ENCODE results near the gene CSAD. TPM values are rescaled to one million over a fixed set of nuclear protein-coding genes. Genes with fewer than 3 reads are reported as not detected.

CSAD gene
- total RNA-seq, 1 experiment from 2014 or later: 15.4 TPM

- H3K27ac ChIP-seq (ENCODE audit: low read length): peak overlapping the region; percentile 82
- in situ Hi-C loops (cut with HindIII; ENCODE audit: low pct_unique_long_range_greater_than_20kb, low sequenced_read_pairs): no loop called here
- DNase-seq (ENCODE audit: low read depth, low spot score) (no peak), ATAC-seq (no peak)
- H3K27me3 ChIP-seq (ENCODE audit: control insufficient read depth, insufficient read depth, low read length): no peaks in the 10 kb centered on the region
- no peaks in the 10 kb centered on the region for H3K36me3 ChIP-seq (ENCODE audit: control insufficient read depth, insufficient read depth, low read length)
- BruUV-seq (replicated peaks): no TSS peak
- ChIA-PET POLR2A (interaction anchor here (0.6 kb wide), 1 partner anchor 25 kb away, joined by 10 read pairs; no protein-coding TSS in a partner anchor), CTCF (interaction anchor here (0.6 kb wide), 2 partner anchors 54 to 94 kb away, joined by 4 to 9 read pairs; no protein-coding TSS in a partner anchor)
- TF ChIP-seq CTCF (IDR thresholded peaks at IDR 0.05): no peak; the same call in 1 of the 2 replicates
- no peak for TF ChIP-seq SIN3A (IDR thresholded peaks at IDR 0.05; ENCODE audit: borderline replicate concordance, insufficient read depth, low read depth, low read length)
- TF ChIP-seq, protein P1, sequence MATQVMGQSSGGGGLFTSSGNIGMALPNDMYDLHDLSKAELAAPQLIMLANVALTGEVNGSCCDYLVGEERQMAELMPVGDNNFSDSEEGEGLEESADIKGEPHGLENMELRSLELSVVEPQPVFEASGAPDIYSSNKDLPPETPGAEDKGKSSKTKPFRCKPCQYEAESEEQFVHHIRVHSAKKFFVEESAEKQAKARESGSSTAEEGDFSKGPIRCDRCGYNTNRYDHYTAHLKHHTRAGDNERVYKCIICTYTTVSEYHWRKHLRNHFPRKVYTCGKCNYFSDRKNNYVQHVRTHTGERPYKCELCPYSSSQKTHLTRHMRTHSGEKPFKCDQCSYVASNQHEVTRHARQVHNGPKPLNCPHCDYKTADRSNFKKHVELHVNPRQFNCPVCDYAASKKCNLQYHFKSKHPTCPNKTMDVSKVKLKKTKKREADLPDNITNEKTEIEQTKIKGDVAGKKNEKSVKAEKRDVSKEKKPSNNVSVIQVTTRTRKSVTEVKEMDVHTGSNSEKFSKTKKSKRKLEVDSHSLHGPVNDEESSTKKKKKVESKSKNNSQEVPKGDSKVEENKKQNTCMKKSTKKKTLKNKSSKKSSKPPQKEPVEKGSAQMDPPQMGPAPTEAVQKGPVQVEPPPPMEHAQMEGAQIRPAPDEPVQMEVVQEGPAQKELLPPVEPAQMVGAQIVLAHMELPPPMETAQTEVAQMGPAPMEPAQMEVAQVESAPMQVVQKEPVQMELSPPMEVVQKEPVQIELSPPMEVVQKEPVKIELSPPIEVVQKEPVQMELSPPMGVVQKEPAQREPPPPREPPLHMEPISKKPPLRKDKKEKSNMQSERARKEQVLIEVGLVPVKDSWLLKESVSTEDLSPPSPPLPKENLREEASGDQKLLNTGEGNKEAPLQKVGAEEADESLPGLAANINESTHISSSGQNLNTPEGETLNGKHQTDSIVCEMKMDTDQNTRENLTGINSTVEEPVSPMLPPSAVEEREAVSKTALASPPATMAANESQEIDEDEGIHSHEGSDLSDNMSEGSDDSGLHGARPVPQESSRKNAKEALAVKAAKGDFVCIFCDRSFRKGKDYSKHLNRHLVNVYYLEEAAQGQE (IDR thresholded peaks at IDR 0.05; ENCODE audit: insufficient read depth in 1 of 2, low read depth in 2 of 2, low read length in 1 of 2): no peak
- TF ChIP-seq POLR2AphosphoS5 (IDR thresholded peaks at IDR 0.05; ENCODE audit: low read depth, low read length): no peak
- no peak for TF ChIP-seq TCF7L2 (IDR thresholded peaks at IDR 0.05; ENCODE audit: low read depth, low read length)
- H3K9me3 ChIP-seq (ENCODE audit: control insufficient read depth, insufficient read depth, low read depth, low read length): no peaks in the 10 kb centered on the region
- intact Hi-C loops (cut with micrococcal nuclease; ENCODE audit: unreplicated experiment): no loop called here
- H3K4me3 ChIP-seq (ENCODE audit: low read depth in 2 of 2, low read length in 2 of 2): no peak overlapping the region
- peaks cover 34% of the 10 kb centered on the region for H3K4me1 ChIP-seq (ENCODE audit: control insufficient read depth, insufficient read depth, low read length)
Measured at GRCh38 chr12:53224061-53224896, 43.6 kb upstream of the CSAD start.

DNA sequence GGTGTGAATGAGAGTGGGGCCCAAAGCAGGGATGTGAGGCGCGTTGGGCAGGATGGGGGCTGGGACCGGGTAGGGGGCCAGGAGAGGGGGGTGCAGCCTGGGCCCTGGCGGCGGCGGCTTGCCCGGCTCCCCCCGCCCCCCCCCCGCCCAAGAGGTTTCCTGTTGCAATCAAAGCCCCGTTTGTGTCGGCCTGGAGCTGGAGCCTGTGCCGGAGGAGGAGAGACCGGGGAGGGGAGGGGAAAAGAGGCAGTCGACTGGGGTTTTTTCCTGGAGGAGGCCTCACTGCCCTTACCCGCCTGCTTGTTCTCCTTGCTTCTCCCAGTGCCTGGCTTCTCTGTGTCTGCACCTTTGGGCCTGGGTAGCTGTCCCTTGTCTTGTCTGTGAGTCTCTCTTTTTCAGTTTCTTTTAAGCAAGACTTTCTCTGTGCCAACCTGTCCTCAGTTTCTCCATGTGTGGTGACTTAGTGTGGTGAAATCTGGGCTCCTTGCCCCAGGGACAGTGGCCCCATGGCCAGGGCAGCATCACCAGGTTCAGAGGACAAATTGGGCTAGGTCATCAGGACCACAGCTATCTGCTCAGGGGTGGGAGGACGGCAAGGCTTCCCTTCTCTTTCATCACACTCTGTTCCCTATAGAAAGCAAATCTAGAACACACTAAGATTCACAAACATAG is 42.8 kb upstream of the CSAD start:
- Histone ChIP-seq H3K36me3 (ENCODE audit: control insufficient read depth, insufficient read depth, low read length) (no peaks in the 10 kb centered on the region), H3K27ac (ENCODE audit: low read length) (peak overlapping the region; percentile 88), H3K9me3 (ENCODE audit: control insufficient read depth, insufficient read depth, low read depth, low read length) (no peaks in the 10 kb centered on the region), H3K4me1 (ENCODE audit: control insufficient read depth, insufficient read depth, low read length) (peaks cover 34% of the 10 kb centered on the region), H3K27me3 (ENCODE audit: control insufficient read depth, insufficient read depth, low read length) (no peaks in the 10 kb centered on the region), H3K4me3 (ENCODE audit: low read depth in 2 of 2, low read length in 2 of 2) (no peak overlapping the region)
- TF ChIP-seq POLR2AphosphoS5 (IDR thresholded peaks at IDR 0.05; ENCODE audit: low read depth, low read length): no peak
- no peak for TF ChIP-seq CTCF (IDR thresholded peaks at IDR 0.05)
- TF ChIP-seq, protein P1 (IDR thresholded peaks at IDR 0.05; ENCODE audit: insufficient read depth in 1 of 2, low read depth in 2 of 2, low read length in 1 of 2): no peak
- TF ChIP-seq TCF7L2 (IDR thresholded peaks at IDR 0.05; ENCODE audit: low read depth, low read length): no peak
- TF ChIP-seq SIN3A (IDR thresholded peaks at IDR 0.05; ENCODE audit: borderline replicate concordance, insufficient read depth, low read depth, low read length): no peak
- intact Hi-C loops (cut with micrococcal nuclease; ENCODE audit: unreplicated experiment) (no loop called here), in situ Hi-C loops (cut with HindIII; ENCODE audit: low pct_unique_long_range_greater_than_20kb, low sequenced_read_pairs) (no loop called here)
- no peak for DNase-seq (ENCODE audit: low read depth, low spot score)
- BruUV-seq (replicated peaks): no TSS peak
- ChIA-PET POLR2A (interaction anchor here (0.6 kb wide), 3 partner anchors 21 to 1246 kb away, joined by 5 to 10 read pairs (median 5); no protein-coding TSS in a partner anchor), CTCF (interaction anchor here (0.6 kb wide), 2 partner anchors 55 to 122 kb away, joined by 3 to 4 read pairs; no protein-coding TSS in a partner anchor)
- ATAC-seq: no peak
